IMR-90 (cell line): ENCODE data around the gene MEGF11. TPM values are rescaled to one million over a fixed set of nuclear protein-coding genes. Genes with fewer than 3 reads are reported as not detected.

ENCODE experiments used
- ATAC-seq: fragments of 200-7000 bp; cut with Tn5 transposase; 2 replicates; pipeline ENCODE4 v1.9.1; 2020; ENCODE audit warnings: low read depth, mild to moderate bottlenecking, moderate library complexity
- BruUV-seq: library from RNA; stranded (reverse); fragments of 400-500 nt; replicated peaks from 2 replicates; lab custom pipeline; 2021; lab: Mats Ljungman, UMichigan
- CTCF ChIA-PET: fragments of 300-600 bp; formaldehyde crosslinking; extraction: SDS; loops from one replicate; lab custom pipeline; 2021; ENCODE audit warnings: antibody characterized with exemption; lab: Yijun Ruan, JAX
- POLR2A ChIA-PET: fragments of 300-600 bp; sonication (Branson Sonifier 250); formaldehyde crosslinking; loops from one replicate; lab custom pipeline; 2022; ENCODE audit warnings: antibody characterized with exemption; ENCODE audit not compliant: unreplicated experiment; lab: Charles Lee
- DNase-seq: peaks from one replicate; pipeline ENCODE4 v3.0.0; 2013
- H2AFZ ChIP-seq: replicated peaks from 2 replicates; pipeline ENCODE3; 2013; ENCODE audit warnings: low read length, mild to moderate bottlenecking; ENCODE audit not compliant: poor library complexity
- H2AK5ac ChIP-seq: 2 replicates; pipeline ENCODE4 v1.6.1; 2013; ENCODE audit warnings: low read depth, low read length, inconsistent platforms
- H2AK9ac ChIP-seq: replicated peaks from 2 replicates; pipeline ENCODE3; 2013; ENCODE audit warnings: mild to moderate bottlenecking, low read depth, low read length, moderate library complexity; ENCODE audit not compliant: poor library complexity
- H2BK120ac ChIP-seq: 2 replicates; pipeline ENCODE4 v1.6.1; 2013; ENCODE audit warnings: low read depth, low read length, inconsistent platforms
- H2BK15ac ChIP-seq: 3 replicates; pipeline ENCODE4 v1.6.1; 2013; ENCODE audit warnings: low read depth, low read length, inconsistent platforms
- H2BK20ac ChIP-seq: 2 replicates; pipeline ENCODE4 v1.6.1; 2013; ENCODE audit warnings: low read depth, mild to moderate bottlenecking, inconsistent platforms, low read length, moderate library complexity
- H2BK5ac ChIP-seq: 2 replicates; pipeline ENCODE4 v1.6.1; 2013; ENCODE audit warnings: mild to moderate bottlenecking, low read depth, low read length, inconsistent platforms; ENCODE audit not compliant: poor library complexity, severe bottlenecking
- H3K14ac ChIP-seq: replicated peaks from 2 replicates; pipeline ENCODE4 v1.6.1; 2013; ENCODE audit warnings: low read depth, low read length, inconsistent platforms
- H3K18ac ChIP-seq: 2 replicates; pipeline ENCODE4 v1.6.1; 2013; ENCODE audit warnings: low read depth, low read length, control low read depth
- H3K23ac ChIP-seq: 2 replicates; pipeline ENCODE4 v1.6.1; 2013; ENCODE audit warnings: low read depth, low read length, inconsistent platforms
- H3K27ac ChIP-seq: 2 replicates; pipeline ENCODE4 v1.5.1; 2013; ENCODE audit warnings: mild to moderate bottlenecking, control low read depth, low read length; ENCODE audit not compliant: insufficient read depth
- H3K27me3 ChIP-seq: 2 replicates; pipeline ENCODE4 v1.6.1; 2013; ENCODE audit warnings: low read length; ENCODE audit not compliant: control insufficient read depth, insufficient read depth
- H3K36me3 ChIP-seq: 2 replicates; pipeline ENCODE4 v1.6.1; 2013; ENCODE audit warnings: low read length, mixed read lengths; ENCODE audit not compliant: control insufficient read depth, insufficient read depth
- H3K4ac ChIP-seq: 2 replicates; pipeline ENCODE4 v1.6.1; 2013; ENCODE audit warnings: low read depth, low read length, inconsistent platforms
- H3K4me1 ChIP-seq: 2 replicates; pipeline ENCODE4 v1.6.1; 2013; ENCODE audit warnings: low read length, mixed read lengths; ENCODE audit not compliant: control insufficient read depth, insufficient read depth
- H3K4me2 ChIP-seq: 2 replicates; pipeline ENCODE4 v1.6.1; 2013; ENCODE audit warnings: low read depth, mild to moderate bottlenecking, control low read depth, low read length, moderate library complexity
- H3K4me3 ChIP-seq: 2 replicates; pipeline ENCODE4 v1.5.1; 2013; ENCODE audit warnings: low read depth, mild to moderate bottlenecking, control low read depth, low read length, moderate library complexity; ENCODE audit not compliant: insufficient read depth
- H3K56ac ChIP-seq: 2 replicates; pipeline ENCODE4 v1.6.1; 2013; ENCODE audit warnings: low read length, inconsistent platforms; ENCODE audit not compliant: insufficient read depth; ENCODE audit errors: extremely low read depth
- H3K79me1 ChIP-seq, 2 experiments: 2 replicates each; pipeline ENCODE4 v1.6.1; 2013; ENCODE audit warnings: low read length in 2 of 2, inconsistent platforms in 1 of 2, low read depth in 1 of 2
- H3K9ac ChIP-seq: 2 replicates; pipeline ENCODE4 v1.6.1; 2013; ENCODE audit warnings: low read depth, low read length, control low read depth
- H3K9me1 ChIP-seq: 2 replicates; pipeline ENCODE4 v1.6.1; 2013; ENCODE audit warnings: low read length, inconsistent platforms; ENCODE audit not compliant: insufficient read depth
- H3K9me3 ChIP-seq: 2 replicates; pipeline ENCODE4 v1.6.1; 2013; ENCODE audit warnings: low read length; ENCODE audit not compliant: control insufficient read depth, insufficient read depth
- H4K20me1 ChIP-seq: 2 replicates; pipeline ENCODE4 v1.6.1; 2013; ENCODE audit warnings: low read length, inconsistent platforms; ENCODE audit not compliant: insufficient read depth
- H4K5ac ChIP-seq: 2 replicates; pipeline ENCODE4 v1.6.1; 2013; ENCODE audit warnings: mild to moderate bottlenecking, low read depth, low read length, control low read depth
- H4K8ac ChIP-seq, 2 experiments: 2 replicates each; pipeline ENCODE4 v1.6.1; 2013; ENCODE audit warnings: low read depth in 2 of 2, low read length in 2 of 2, control low read depth in 1 of 2, inconsistent platforms in 1 of 2
- H4K91ac ChIP-seq: 2 replicates; pipeline ENCODE4 v1.6.1; 2013; ENCODE audit warnings: low read depth, low read length, inconsistent platforms; ENCODE audit not compliant: insufficient read depth
- BHLHE40 ChIP-seq: fragments of 150-350 bp; IDR thresholded peaks from 2 replicates; pipeline ENCODE4 v1.6.1; 2016; ENCODE audit warnings: mild to moderate bottlenecking, low read depth, low read length
- CEBPB ChIP-seq: IDR thresholded peaks from 2 replicates; pipeline ENCODE4 v1.6.1; 2012; ENCODE audit warnings: low read depth, low read length, improper control_type of control experiment
- CHD1 ChIP-seq: IDR thresholded peaks from 2 replicates; pipeline ENCODE4 v1.6.1; 2012; ENCODE audit warnings: low read depth, low read length, improper control_type of control experiment
- FOS ChIP-seq: fragments of 150-350 bp; IDR thresholded peaks from 2 replicates; pipeline ENCODE4 v1.6.1; 2016; ENCODE audit warnings: low read depth, low read length
- MAFK ChIP-seq: IDR thresholded peaks from 2 replicates; pipeline ENCODE4 v1.6.1; 2012; ENCODE audit warnings: low read depth, low read length, improper control_type of control experiment
- MAZ ChIP-seq: IDR thresholded peaks from 2 replicates; pipeline ENCODE4 v1.6.1; 2012; ENCODE audit warnings: low read depth, mild to moderate bottlenecking, low read length, improper control_type of control experiment, moderate library complexity, borderline replicate concordance
- MXI1 ChIP-seq: IDR thresholded peaks from 2 replicates; pipeline ENCODE4 v1.6.1; 2012; ENCODE audit warnings: low read depth, mild to moderate bottlenecking, low read length, moderate library complexity, borderline replicate concordance
- NFE2L2 ChIP-seq: fragments of 150-350 bp; IDR thresholded peaks from 2 replicates; pipeline ENCODE4 v1.6.1; 2016; ENCODE audit warnings: low read depth, mild to moderate bottlenecking, low read length
- POLR2A ChIP-seq: IDR thresholded peaks from 2 replicates; pipeline ENCODE4 v1.6.1; 2012; ENCODE audit warnings: mild to moderate bottlenecking, low read depth, low read length
- RAD21 ChIP-seq: IDR thresholded peaks from 2 replicates; pipeline ENCODE4 v1.6.1; 2012; ENCODE audit warnings: low read length, improper control_type of control experiment
- RCOR1 ChIP-seq: IDR thresholded peaks from 2 replicates; pipeline ENCODE4 v1.6.1; 2012; ENCODE audit warnings: mild to moderate bottlenecking, low read length, improper control_type of control experiment; ENCODE audit not compliant: insufficient replicate concordance
- RFX5 ChIP-seq: IDR thresholded peaks from 2 replicates; pipeline ENCODE4 v1.8.0; 2012; ENCODE audit warnings: low read depth, mild to moderate bottlenecking, low read length, moderate library complexity
- SMC3 ChIP-seq: fragments of 150-350 bp; IDR thresholded peaks from 2 replicates; pipeline ENCODE4 v1.6.1; 2016; ENCODE audit warnings: low read depth, mild to moderate bottlenecking, antibody characterized with exemption, low read length, moderate library complexity
- WGBS, 2 experiments: methylation state at CpG; one replicate each; pipeline versions ENCODE4 v1.1.5 to v1.1.7; 2013; ENCODE audit warnings: missing lambda C conversion rate in 2 of 2; ENCODE audit not compliant: insufficient read length in 1 of 2; ENCODE audit errors: extremely low coverage in 2 of 2; 5-methylcytosine and 5-hydroxymethylcytosine counted together
- dilution Hi-C: fragments of 300-500 bp; cut with HindIII; formaldehyde crosslinking; loops from one replicate; pipeline ENCODE4 v1.14.3; 2018; ENCODE audit warnings: low sequenced_read_pairs; ENCODE audit not compliant: unreplicated experiment
- in situ Hi-C: fragments of 300-500 bp; cut with MboI; formaldehyde crosslinking; loops from 3 replicates; pipeline ENCODE4 v1.14.3; 2019; ENCODE audit warnings: low sequenced_read_pairs, inconsistent platforms, mixed read lengths
- intact Hi-C: fragments of 100-400 bp; cut with micrococcal nuclease; formaldehyde crosslinking; loops from 2 replicates; pipeline ENCODE4 v1.10.0; 2022
- polyA plus RNA-seq, 3 experiments: library from polyadenylated mRNA; depleted of rRNA; stranded (reverse); fragments of >200 nt; gene quantifications; 2 replicates each; pipeline ENCODE4 v1.2.3, GENCODE V29; 2012; ENCODE audit warnings: low replicate concordance in 1 of 3
- total RNA-seq: library from RNA; depleted of rRNA; stranded (reverse); fragments of >200 nt; gene quantifications from 2 replicates; pipeline ENCODE4 v1.2.3, GENCODE V29; 2012
- TF ChIP-seq, protein P1 (sequence below): conservative IDR thresholded peaks from 2 replicates; pipeline ENCODE4 v1.5.1; 2012; ENCODE audit warnings: mild to moderate bottlenecking, low read depth, low read length, improper control_type of control experiment
- TF ChIP-seq, protein P2 (sequence below): fragments of 150-350 bp; IDR thresholded peaks from 2 replicates; pipeline ENCODE4 v1.6.1; 2016; ENCODE audit warnings: low read depth, mild to moderate bottlenecking, low read length, moderate library complexity, borderline replicate concordance
- TF ChIP-seq, protein P3 (sequence below): fragments of 150-350 bp; IDR thresholded peaks from 2 replicates; pipeline ENCODE4 v1.6.1; 2017; ENCODE audit warnings: mild to moderate bottlenecking, antibody characterized with exemption, low read length, low read depth

MEGF11 gene
- total and polyA plus RNA-seq, 2 of the 4 experiments (the other 2 are of a cell fraction): not detected

DNA sequence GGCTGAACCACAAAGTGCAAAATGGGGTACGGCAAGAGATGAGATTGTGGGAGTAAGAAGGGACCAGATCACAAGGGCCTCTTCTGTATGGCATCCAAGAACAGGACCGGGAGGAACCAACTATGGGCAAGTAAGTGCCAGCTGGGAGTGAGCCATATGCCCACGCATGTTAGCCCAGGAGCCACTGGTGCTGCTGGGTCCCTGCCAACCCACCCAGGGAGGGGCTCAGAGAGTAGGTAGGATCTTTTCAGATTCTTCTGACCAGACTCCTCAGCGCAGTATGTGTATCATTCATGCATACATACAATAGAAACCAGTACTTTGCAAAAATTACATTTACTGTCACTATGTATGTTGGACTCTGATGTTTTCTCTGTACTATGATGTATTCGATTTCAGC is 330.3 kb downstream of the MEGF11 start:
- Histone ChIP-seq H3K56ac (no peak overlapping the region), H3K9me3 (no peaks in the 10 kb centered on the region), H3K36me3 (no peaks in the 10 kb centered on the region), H3K18ac (no peak overlapping the region), H2AFZ (no peak overlapping the region), H3K4me2 (no peak overlapping the region), H3K79me1 (no peaks in the 10 kb centered on the region), H3K27me3 (no peaks in the 10 kb centered on the region), H3K14ac (no peak overlapping the region), H2AK9ac (no peak overlapping the region), H3K4me3 (no peak overlapping the region), H2AK5ac (no peak overlapping the region), H2BK20ac (no peak overlapping the region), H2BK5ac (no peak overlapping the region), H4K91ac (no peak overlapping the region), H3K23ac (no peak overlapping the region), H3K9me1 (no peaks in the 10 kb centered on the region), H4K5ac (no peak overlapping the region), H4K8ac (no peak overlapping the region), H3K9ac (no peak overlapping the region), H3K4ac (no peak overlapping the region), H2BK120ac (no peak overlapping the region), H3K27ac (no peak overlapping the region), H4K20me1 (no peaks in the 10 kb centered on the region; the same call in 1 of the 2 replicates), H2BK15ac (no peak overlapping the region), H3K4me1 (no peaks in the 10 kb centered on the region)
- 30% methylated on average over 2 of the region's 5 CpGs; no CpG with 5 or more reads in 1 of the 2 experiments for WGBS, 2 experiments
- intact Hi-C loops: no loop called here
- BruUV-seq: no TSS peak
- in situ Hi-C loops: loop anchor here (25.0 kb wide), 1 partner anchor 564 kb away; the partner anchor contains the start of gene SNAPC5
- TF ChIP-seq, protein P1, sequence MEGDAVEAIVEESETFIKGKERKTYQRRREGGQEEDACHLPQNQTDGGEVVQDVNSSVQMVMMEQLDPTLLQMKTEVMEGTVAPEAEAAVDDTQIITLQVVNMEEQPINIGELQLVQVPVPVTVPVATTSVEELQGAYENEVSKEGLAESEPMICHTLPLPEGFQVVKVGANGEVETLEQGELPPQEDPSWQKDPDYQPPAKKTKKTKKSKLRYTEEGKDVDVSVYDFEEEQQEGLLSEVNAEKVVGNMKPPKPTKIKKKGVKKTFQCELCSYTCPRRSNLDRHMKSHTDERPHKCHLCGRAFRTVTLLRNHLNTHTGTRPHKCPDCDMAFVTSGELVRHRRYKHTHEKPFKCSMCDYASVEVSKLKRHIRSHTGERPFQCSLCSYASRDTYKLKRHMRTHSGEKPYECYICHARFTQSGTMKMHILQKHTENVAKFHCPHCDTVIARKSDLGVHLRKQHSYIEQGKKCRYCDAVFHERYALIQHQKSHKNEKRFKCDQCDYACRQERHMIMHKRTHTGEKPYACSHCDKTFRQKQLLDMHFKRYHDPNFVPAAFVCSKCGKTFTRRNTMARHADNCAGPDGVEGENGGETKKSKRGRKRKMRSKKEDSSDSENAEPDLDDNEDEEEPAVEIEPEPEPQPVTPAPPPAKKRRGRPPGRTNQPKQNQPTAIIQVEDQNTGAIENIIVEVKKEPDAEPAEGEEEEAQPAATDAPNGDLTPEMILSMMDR: no peak
- TF ChIP-seq, protein P2, sequence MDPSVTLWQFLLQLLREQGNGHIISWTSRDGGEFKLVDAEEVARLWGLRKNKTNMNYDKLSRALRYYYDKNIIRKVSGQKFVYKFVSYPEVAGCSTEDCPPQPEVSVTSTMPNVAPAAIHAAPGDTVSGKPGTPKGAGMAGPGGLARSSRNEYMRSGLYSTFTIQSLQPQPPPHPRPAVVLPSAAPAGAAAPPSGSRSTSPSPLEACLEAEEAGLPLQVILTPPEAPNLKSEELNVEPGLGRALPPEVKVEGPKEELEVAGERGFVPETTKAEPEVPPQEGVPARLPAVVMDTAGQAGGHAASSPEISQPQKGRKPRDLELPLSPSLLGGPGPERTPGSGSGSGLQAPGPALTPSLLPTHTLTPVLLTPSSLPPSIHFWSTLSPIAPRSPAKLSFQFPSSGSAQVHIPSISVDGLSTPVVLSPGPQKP: no peak
- TF ChIP-seq CEBPB (no peak), CHD1 (no peak), RAD21 (no peak), FOS (no peak), RFX5 (no peak), RCOR1 (no peak), MAFK (no peak), MXI1 (no peak), MAZ (no peak), BHLHE40 (no peak), SMC3 (no peak), NFE2L2 (no peak), POLR2A (no peak)
- TF ChIP-seq, protein P3, sequence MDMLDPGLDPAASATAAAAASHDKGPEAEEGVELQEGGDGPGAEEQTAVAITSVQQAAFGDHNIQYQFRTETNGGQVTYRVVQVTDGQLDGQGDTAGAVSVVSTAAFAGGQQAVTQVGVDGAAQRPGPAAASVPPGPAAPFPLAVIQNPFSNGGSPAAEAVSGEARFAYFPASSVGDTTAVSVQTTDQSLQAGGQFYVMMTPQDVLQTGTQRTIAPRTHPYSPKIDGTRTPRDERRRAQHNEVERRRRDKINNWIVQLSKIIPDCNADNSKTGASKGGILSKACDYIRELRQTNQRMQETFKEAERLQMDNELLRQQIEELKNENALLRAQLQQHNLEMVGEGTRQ: no peak
- no peak for DNase-seq
- no peak for ATAC-seq
- ChIA-PET POLR2A (no interaction called here), CTCF (interaction anchor here (0.5 kb wide), 1 partner anchor 43 kb away, joined by 3 read pairs; no protein-coding TSS in a partner anchor)
- dilution Hi-C loops: no loop called here
